ENCODE results near the gene CLIC4.

DNA sequence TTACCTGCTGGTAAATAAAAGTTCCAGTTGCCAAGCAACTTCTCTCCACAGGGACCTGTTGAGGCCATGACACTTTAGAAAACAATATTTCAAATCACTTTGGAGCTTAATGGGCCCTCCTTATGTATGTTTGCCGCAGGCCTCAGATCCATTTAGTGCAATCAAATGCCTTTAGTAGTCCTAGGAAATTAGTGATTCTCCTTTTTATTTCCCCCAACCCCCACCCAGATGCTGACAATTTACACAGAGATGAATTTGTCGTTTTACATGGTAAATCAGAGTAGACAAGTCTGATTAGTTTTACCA is 83.6 kb downstream of the CLIC4 start:
- TF ChIP-seq, protein P1, sequence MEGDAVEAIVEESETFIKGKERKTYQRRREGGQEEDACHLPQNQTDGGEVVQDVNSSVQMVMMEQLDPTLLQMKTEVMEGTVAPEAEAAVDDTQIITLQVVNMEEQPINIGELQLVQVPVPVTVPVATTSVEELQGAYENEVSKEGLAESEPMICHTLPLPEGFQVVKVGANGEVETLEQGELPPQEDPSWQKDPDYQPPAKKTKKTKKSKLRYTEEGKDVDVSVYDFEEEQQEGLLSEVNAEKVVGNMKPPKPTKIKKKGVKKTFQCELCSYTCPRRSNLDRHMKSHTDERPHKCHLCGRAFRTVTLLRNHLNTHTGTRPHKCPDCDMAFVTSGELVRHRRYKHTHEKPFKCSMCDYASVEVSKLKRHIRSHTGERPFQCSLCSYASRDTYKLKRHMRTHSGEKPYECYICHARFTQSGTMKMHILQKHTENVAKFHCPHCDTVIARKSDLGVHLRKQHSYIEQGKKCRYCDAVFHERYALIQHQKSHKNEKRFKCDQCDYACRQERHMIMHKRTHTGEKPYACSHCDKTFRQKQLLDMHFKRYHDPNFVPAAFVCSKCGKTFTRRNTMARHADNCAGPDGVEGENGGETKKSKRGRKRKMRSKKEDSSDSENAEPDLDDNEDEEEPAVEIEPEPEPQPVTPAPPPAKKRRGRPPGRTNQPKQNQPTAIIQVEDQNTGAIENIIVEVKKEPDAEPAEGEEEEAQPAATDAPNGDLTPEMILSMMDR (IDR thresholded peaks at IDR 0.05; ENCODE audit: borderline replicate concordance, extremely low read depth, low read length, poor library complexity, severe bottlenecking), result no peak
- no peak for TF ChIP-seq EZH2 (IDR thresholded peaks at IDR 0.05; ENCODE audit: borderline replicate concordance, low read depth, low read length, severe bottlenecking)
